Dedifferentiated amniotic fluid mesenchymal stem cell (primary cell): ENCODE measurements around the gene BOD1.

Experiments
- DNase-seq: peaks from one replicate; pipeline ENCODE4 v3.0.0-alpha.2; 2016; ENCODE audit errors: extremely low spot score

BOD1 gene

GRCh38 chr5:173640156-173640804 is 23.8 kb upstream of the BOD1 start:
- no peak for DNase-seq

- DNase-seq, result no peak
These were observed 21.9 kb upstream of the BOD1 start for GRCh38 chr5:173638126-173639040.

DNA sequence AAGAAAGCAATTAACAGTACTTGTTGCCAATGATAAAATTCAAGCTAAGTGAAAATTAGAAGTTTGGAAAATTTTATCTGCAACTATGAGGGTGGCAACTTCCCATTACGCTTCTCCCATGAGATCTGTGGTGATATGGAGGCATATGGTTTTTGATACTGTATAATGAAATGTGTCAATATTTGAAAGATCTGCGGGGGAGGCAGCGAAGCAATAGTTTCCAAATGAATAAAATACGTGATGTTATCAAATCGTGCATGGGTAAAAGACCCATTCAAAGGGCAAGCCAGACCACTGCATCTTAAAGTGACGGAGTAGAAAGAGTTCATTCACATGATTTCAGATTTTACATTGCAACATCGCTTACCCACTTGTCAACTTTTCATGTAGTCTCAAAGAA is 20.9 kb upstream of the BOD1 start:
- no peak for DNase-seq

DNA sequence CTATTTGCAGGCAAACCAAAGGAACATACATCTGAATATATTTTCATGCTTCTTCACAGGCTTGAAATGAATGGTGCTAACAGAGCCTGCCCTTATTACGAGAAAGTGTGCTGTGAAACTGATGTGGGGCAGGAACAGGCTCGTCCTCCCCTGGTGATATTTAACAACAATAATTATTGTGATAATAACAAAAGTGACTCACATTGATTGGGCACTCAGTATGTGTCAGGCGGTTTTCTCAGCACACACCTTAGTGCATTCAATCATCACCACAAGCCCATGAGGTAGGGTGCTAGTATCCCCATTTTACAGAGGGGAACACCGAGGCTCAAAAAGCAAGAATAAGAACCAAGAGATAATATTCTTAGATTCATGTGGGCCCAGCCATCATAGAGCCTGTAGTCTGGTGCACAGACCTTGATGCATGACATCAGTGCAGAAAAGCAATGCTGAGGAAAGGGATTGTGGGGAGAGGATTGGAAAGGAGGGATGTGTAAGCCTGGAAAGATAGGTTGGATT is 18.1 kb upstream of the BOD1 start:
- DNase-seq, result no peak

DNA sequence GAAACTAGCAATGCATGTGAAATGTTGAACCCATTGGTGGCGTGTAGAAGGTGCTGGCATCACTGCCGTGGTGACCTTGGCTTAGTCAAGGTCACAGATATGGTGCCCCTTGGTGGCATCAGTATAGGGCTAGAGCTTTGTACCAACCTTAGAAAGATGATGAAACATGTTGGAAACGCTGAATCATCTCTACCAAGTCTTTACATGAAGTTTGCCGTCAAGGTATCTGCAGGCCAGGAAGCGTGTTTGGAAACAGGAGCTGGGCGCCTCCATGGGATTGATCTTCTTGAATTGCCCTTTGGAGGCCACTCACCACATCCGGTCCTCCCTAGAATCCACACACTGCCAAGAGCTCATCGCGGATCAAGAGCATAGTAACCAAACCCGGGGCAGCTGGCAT is 16.9 kb upstream of the BOD1 start:
- DNase-seq, result no peak

- no peak for DNase-seq
These were observed 15.0 kb upstream of the BOD1 start for GRCh38 chr5:173631478-173631877.

GRCh38 chr5:173630724-173631365 is 14.4 kb upstream of the BOD1 start:
- DNase-seq, result no peak

DNA sequence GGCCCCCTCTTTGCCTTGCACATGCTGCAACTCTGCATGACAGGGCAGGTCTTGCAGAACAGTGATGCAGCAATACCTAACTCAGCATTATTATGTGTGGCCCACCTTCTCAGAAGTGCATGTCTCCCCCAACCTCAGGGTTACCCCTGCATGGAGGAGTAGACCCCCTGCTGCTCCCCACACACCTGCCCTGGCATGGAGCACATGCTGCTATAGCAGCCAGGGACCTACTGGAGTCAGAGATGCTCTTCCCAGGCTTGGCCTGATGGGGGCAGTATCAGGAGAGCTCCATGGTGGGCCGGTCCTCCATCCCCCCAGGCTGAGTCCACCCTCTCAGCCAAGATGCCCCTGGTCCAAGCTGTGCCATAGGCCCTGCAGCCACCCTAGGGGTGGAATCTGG is 13.2 kb upstream of the BOD1 start:
- DNase-seq, result no peak

DNA sequence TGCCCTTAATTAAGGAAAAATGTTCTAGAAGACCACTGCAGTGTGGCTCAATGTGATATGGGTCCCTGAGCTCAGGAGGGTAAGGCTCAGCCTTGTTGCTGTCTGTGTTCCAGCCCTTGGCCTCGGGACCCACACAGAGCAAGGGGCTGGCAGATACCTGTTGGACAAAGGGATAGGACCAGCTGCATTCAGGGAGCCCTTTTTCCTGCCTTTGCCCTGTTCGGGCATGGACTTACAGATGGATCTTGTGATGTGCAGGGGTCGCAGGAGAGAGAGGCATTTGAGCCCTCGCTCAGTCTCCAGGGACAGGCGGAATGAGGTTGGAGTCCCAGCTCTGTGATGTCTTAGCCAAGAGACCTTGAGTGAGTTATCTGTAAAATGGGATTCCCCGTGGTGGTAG is 12.1 kb upstream of the BOD1 start:
- DNase-seq, result no peak

DNA sequence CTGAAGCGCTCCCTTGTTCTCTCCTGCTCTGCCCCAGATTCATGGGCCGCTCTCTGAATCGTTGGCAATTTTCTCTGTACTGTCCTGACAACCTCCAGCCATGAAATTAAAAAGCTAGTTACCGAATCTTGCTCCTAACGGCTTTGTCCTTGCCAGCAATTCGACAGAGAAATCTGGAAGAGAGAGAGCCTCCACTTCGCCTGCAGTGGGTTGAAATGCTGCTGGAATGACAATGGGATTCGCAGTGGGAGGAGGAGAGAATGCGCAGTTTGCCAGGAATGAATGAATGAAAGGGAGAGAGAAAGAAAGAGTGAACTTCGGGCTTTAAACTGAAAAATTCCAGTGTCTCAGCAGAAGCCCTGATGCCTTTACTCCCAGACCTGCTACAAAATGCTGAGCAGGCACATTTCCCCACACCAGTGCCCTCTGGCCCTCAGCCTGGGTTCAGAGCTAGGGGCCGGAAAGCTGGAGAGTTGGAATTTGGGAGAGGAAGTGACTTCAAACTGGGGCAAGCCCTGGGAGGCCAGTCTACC is 11.5 kb upstream of the BOD1 start:
- DNase-seq, result no peak

GRCh38 chr5:173627271-173627670 is 10.8 kb upstream of the BOD1 start:
- no peak for DNase-seq

- no peak for DNase-seq
These were observed 10.0 kb upstream of the BOD1 start for GRCh38 chr5:173626505-173626820.

DNA sequence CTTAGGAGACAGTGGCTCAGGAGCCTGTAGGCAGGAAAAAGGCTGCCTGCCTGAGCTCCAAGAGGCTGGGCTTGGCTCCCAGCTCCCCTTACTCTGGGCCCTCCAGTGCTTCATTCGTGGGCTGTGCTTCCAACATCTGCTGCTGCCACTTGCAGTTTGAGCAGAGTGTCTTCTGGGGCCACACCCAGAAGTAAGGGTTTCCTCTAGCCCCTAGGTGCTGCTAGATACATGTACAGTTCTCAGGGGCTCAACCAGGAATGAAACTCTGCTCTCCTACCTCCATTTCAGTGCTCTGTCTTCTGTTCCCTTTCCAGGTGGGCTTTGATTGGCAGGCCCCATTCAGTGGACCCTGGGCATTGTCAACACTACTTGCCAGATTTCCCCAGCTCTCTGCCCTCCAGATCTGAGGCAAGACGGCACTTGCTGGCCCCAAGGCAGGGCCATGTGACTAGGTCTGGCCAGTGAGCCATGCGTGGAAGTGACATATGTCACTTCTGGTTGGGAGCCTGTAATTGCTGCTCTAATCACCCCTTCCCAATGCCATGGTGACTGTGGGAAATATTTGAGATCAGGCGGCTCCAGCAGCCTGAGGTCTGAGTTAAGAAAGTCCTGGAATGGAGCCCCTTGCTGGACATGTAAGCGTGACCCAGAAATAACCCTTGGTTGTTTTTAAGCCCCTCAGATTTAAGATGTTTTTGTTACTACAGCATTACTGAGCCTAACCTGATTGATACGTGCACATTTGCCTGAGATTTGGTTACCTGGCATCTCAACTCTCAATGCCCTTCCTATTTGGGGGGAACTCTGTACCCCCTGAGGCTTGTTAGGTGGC is 9.4 kb upstream of the BOD1 start:
- no peak for DNase-seq

DNA sequence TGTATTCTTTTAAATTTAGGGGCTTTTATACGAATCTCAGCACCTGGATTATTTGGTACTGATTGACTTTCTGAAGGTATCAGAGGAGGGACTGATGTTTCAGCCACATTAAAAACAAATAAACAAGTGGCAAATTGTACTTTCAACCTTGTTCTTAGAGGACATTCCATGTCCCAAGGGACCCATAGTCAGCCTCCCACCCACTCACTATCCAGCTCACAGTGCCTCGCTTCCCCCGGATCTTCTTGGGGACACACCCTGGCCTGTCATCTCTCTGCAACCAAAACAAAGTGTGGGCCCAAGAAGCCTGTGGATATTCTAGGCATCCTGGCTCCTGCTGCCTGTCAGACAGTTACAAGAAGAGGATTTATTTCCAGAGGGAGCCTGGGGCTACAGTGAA is 8.8 kb upstream of the BOD1 start:
- no peak for DNase-seq

- no peak for DNase-seq
These were observed 7.8 kb upstream of the BOD1 start for GRCh38 chr5:173624282-173624681.

DNA sequence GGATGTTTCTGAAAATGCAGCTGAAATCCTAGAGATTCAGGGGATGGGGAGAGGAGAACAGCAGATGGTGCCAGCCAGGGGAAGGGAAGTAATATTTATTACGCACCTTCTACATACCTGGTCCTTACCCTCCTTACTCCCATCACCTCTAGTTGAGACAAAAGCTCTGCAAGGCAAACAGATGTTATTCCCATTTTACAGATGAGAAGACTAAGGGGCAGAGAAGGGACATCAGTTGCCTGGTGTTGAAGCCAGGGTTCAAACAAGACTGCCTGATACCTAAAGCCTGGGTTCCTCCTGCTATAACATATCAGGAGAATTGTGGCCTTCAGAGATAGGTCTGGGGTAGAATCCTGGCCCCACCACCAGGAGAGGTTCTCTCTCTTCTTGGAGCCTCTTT is 7.3 kb upstream of the BOD1 start:
- no peak for DNase-seq

- DNase-seq, result no peak
These were observed 6.9 kb upstream of the BOD1 start for GRCh38 chr5:173623296-173623771.

GRCh38 chr5:173622183-173623047 is 6.0 kb upstream of the BOD1 start:
- no peak for DNase-seq

- no peak for DNase-seq
These were observed 4.3 kb upstream of the BOD1 start for GRCh38 chr5:173620784-173621183.

DNA sequence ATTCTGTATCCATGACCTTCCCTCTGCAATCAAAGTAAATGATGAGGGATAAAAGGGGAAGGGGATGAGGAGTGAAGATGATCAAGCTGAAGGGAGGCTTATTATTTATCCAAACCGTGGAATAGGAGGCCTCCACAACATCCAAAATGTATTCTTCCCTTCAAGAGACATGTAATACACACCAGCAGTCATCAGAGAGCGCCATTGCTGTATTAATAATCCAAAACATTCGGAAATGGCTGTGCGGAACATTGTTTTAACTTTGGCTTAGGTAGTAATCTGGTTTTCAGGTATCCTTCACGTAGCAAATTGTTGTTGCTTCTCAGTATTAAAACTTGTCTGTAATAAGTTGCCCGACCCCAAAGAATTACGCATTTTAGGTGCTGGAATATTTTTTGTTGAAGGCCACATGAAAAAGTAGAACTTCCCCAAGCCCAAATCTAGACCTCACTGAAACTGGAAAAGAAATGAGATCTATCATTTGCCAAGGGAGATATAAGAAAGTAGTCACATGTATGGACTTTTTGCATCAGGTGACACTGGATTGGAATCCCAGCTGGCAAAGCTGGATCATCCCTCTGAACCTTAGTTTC is 2.6 kb upstream of the BOD1 start:
- peak; percentile 77 for DNase-seq
